DND-41 (cell line): ENCODE data around the gene ARHGAP26.

Experiments
- ATAC-seq: fragments of 200-7000 bp; cut with Tn5 transposase; 3 replicates; pipeline ENCODE4 v1.9.1; 2021; ENCODE audit warnings: low read depth; ENCODE audit not compliant: insufficient read depth
- DNase-seq: peaks from one replicate; pipeline ENCODE4 v3.0.0-alpha.2; 2020
- H2AFZ ChIP-seq: 2 replicates; pipeline ENCODE4 v1.6.0; 2012; ENCODE audit warnings: low read depth, low read length
- H3K27ac ChIP-seq: 2 replicates; pipeline ENCODE4 v1.5.1; 2012; ENCODE audit warnings: low read length, inconsistent platforms
- H3K27me3 ChIP-seq: fragments of 200-600 bp; sonication (generic); 2 replicates; pipeline ENCODE4 v1.6.0; 2012; ENCODE audit warnings: low read length, mild to moderate bottlenecking, inconsistent platforms; ENCODE audit not compliant: insufficient read depth, poor library complexity
- H3K36me3 ChIP-seq: 2 replicates; pipeline ENCODE4 v1.5.1; 2012; ENCODE audit warnings: low read length, inconsistent platforms; ENCODE audit not compliant: insufficient read depth
- H3K4me1 ChIP-seq: 2 replicates; pipeline ENCODE4 v1.5.1; 2012; ENCODE audit warnings: mild to moderate bottlenecking, low read length; ENCODE audit not compliant: insufficient read depth
- H3K4me2 ChIP-seq: 2 replicates; pipeline ENCODE4 v1.6.0; 2012; ENCODE audit warnings: mild to moderate bottlenecking, moderate library complexity, low read length, inconsistent platforms; ENCODE audit not compliant: insufficient read depth
- H3K4me3 ChIP-seq, 2 experiments: fragments of 200-600 bp in 1 of 2; shearing (Covaris generic) in 1 of 2; 2 replicates each; pipeline ENCODE4 v1.5.1; 2012 to 2016; ENCODE audit warnings: inconsistent platforms in 2 of 2, low read length in 2 of 2, mild to moderate bottlenecking in 2 of 2, low read depth in 1 of 2, moderate library complexity in 1 of 2
- H3K79me2 ChIP-seq: 2 replicates; pipeline ENCODE4 v1.6.0; 2012; ENCODE audit warnings: low read length, inconsistent platforms; ENCODE audit not compliant: insufficient read depth
- H3K9ac ChIP-seq: 2 replicates; pipeline ENCODE4 v1.6.0; 2012; ENCODE audit warnings: low read depth, mild to moderate bottlenecking, inconsistent platforms, low read length, moderate library complexity
- H3K9me3 ChIP-seq: 2 replicates; pipeline ENCODE4 v1.5.1; 2012; ENCODE audit warnings: low read length, moderate library complexity, mild to moderate bottlenecking, inconsistent platforms; ENCODE audit not compliant: insufficient read depth, severe bottlenecking
- H4K20me1 ChIP-seq: 2 replicates; pipeline ENCODE4 v1.6.0; 2012; ENCODE audit warnings: low read length; ENCODE audit not compliant: insufficient read depth
- CTCF ChIP-seq: IDR thresholded peaks from 2 replicates; pipeline ENCODE4 v1.5.1; 2012; ENCODE audit warnings: borderline replicate concordance, low read length, moderate library complexity, mild to moderate bottlenecking; ENCODE audit not compliant: poor library complexity, severe bottlenecking; ENCODE audit errors: extremely low read depth
- EZH2 ChIP-seq: IDR thresholded peaks from 3 replicates; pipeline ENCODE4 v1.6.1; 2012; ENCODE audit warnings: borderline replicate concordance, low read depth, mild to moderate bottlenecking, moderate library complexity, low read length, inconsistent platforms; ENCODE audit not compliant: severe bottlenecking

The ARHGAP26 gene

GRCh38 chr5:143244000-143244736 lies 474.0 kb downstream of the ARHGAP26 start:
- no peak overlapping the region for H2AFZ ChIP-seq
- H3K4me1 ChIP-seq = no peaks in the 10 kb centered on the region
- H3K27ac ChIP-seq = no peak overlapping the region
- H3K27me3 ChIP-seq = no peaks in the 10 kb centered on the region
- DNase-seq = no peak
- H3K79me2 ChIP-seq = no peaks in the 10 kb centered on the region
- H3K4me3 ChIP-seq = no peak overlapping the region
- H4K20me1 ChIP-seq = no peaks in the 10 kb centered on the region
- H3K36me3 ChIP-seq = no peaks in the 10 kb centered on the region
- H3K9ac ChIP-seq = no peak overlapping the region
- H3K4me2 ChIP-seq = no peak overlapping the region
- no peak; the same call in 2 of the 3 replicates for ATAC-seq
- peaks cover 5% of the 10 kb centered on the region for H3K9me3 ChIP-seq
- TF ChIP-seq CTCF = no peak
- no peak for TF ChIP-seq EZH2

- TF ChIP-seq EZH2 (no peak), CTCF (no peak)
- no peaks in the 10 kb centered on the region for H4K20me1 ChIP-seq
- DNase-seq (no peak), ATAC-seq (no peak)
- H3K27ac ChIP-seq = no peak overlapping the region
- H3K4me1 ChIP-seq = no peaks in the 10 kb centered on the region
- H3K36me3 ChIP-seq = no peaks in the 10 kb centered on the region
- H3K9ac ChIP-seq = no peak overlapping the region
- H3K27me3 ChIP-seq = no peaks in the 10 kb centered on the region
- H3K4me3 ChIP-seq = no peak overlapping the region
- H3K9me3 ChIP-seq = peaks cover 5% of the 10 kb centered on the region
- H3K79me2 ChIP-seq = no peaks in the 10 kb centered on the region
- H3K4me2 ChIP-seq = no peak overlapping the region
- H2AFZ ChIP-seq = no peak overlapping the region
These were observed 474.8 kb downstream of the ARHGAP26 start for GRCh38 chr5:143244990-143245389.

- ATAC-seq = no peak
These were observed 475.9 kb downstream of the ARHGAP26 start for GRCh38 chr5:143245929-143246561.

More at GRCh38 chr5:143245929-143246561, 475.9 kb downstream of the ARHGAP26 start:
- no peak for DNase-seq
- Histone ChIP-seq H3K79me2 (no peaks in the 10 kb centered on the region), H4K20me1 (no peaks in the 10 kb centered on the region), H3K36me3 (no peaks in the 10 kb centered on the region), H3K9ac (no peak overlapping the region), H3K27ac (no peak overlapping the region), H2AFZ (no peak overlapping the region), H3K9me3 (peaks cover 5% of the 10 kb centered on the region), H3K4me2 (no peak overlapping the region), H3K27me3 (no peaks in the 10 kb centered on the region), H3K4me1 (no peaks in the 10 kb centered on the region), H3K4me3 (no peak overlapping the region)
- TF ChIP-seq CTCF (no peak), EZH2 (no peak)
